ENCODE results near the gene USF2.

DNA sequence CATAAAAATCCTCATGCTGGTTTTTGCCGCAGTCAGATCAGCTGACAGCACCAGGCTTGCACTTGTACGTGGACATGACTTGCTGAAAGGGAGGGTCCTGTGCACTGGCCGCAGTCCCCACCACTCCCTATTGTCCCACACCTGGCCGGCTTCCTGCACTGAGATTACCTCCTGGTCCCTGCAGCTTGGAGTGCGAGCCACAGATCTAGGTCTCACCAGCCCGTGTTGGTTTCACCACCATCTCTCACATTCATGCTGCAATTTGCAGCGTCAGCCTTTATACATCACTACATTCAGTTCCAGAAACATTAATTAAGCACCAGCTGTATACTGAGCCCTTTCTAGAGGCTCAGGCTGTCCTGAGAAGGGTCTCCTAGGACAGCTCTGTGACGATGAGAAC, 45.3 kb downstream of the USF2 start:
- TF ChIP-seq, protein P1, sequence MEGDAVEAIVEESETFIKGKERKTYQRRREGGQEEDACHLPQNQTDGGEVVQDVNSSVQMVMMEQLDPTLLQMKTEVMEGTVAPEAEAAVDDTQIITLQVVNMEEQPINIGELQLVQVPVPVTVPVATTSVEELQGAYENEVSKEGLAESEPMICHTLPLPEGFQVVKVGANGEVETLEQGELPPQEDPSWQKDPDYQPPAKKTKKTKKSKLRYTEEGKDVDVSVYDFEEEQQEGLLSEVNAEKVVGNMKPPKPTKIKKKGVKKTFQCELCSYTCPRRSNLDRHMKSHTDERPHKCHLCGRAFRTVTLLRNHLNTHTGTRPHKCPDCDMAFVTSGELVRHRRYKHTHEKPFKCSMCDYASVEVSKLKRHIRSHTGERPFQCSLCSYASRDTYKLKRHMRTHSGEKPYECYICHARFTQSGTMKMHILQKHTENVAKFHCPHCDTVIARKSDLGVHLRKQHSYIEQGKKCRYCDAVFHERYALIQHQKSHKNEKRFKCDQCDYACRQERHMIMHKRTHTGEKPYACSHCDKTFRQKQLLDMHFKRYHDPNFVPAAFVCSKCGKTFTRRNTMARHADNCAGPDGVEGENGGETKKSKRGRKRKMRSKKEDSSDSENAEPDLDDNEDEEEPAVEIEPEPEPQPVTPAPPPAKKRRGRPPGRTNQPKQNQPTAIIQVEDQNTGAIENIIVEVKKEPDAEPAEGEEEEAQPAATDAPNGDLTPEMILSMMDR (IDR thresholded peaks at IDR 0.05) = no peak
- TF ChIP-seq POLR2A (IDR thresholded peaks at IDR 0.05) = no peak

Data from thyroid gland (tissue), 4 donors.